Renal cortex interstitium (tissue), 11 donors: ENCODE data around the gene KRT10. TPM values are rescaled to one million over a fixed set of nuclear protein-coding genes. Genes with fewer than 3 reads are reported as not detected.
A peak's percentile ranks its signal among the peaks of the same experiment; 100 is the strongest.

Experiments used
- DNase-seq, 11 donors: peaks; one replicate each; pipeline ENCODE4 v3.0.0-alpha.2; 2013; ENCODE audit warnings: low read depth in 9 of 11, low spot score in 4 of 11; ENCODE audit errors: extremely low read depth in 1 of 11
- polyA plus RNA-seq, 3 donors: library from polyadenylated mRNA; unstranded; fragments of 120-200 nt; gene quantifications; one replicate each; pipeline ENCODE4 v1.2.1, GENCODE V29; 2013; ENCODE audit not compliant: insufficient read length in 3 of 3

Gene KRT10
- polyA plus RNA-seq, 3 donors, result 47.1 to 49.5 (median 48.5) TPM

GRCh38 chr17:40779181-40779909, 43.1 kb downstream of the KRT10 start:
- DNase-seq, result peak in 1 of 11 donors; percentile 9

DNA sequence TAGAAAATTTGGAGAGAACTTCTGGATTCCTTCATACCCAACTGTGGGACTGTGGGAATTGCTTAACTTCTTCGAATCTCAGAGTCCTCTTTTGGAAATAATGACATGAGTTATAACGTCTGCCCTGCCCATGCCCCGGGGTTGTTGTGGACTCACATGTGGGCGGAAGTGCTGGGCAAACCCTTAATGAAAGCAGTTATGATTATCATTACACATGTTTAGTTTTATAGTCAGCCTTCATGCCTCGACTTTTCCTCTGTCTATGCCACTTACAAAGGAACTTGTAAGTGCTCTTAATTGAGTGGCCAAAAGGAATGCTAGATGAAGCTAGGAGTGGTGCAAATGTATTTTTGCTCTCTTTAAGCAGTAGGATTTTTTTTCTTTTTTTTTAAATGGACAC, 44.0 kb downstream of the KRT10 start:
- DNase-seq, result no peak

- no peak for DNase-seq
These were observed 44.4 kb downstream of the KRT10 start for GRCh38 chr17:40777971-40778370.

- no peak for DNase-seq
These were observed 45.0 kb downstream of the KRT10 start for GRCh38 chr17:40777459-40777858.

GRCh38 chr17:40775945-40776344, 46.5 kb downstream of the KRT10 start:
- DNase-seq, result peak in 2 of 11 donors; percentile 11 to 20

DNA sequence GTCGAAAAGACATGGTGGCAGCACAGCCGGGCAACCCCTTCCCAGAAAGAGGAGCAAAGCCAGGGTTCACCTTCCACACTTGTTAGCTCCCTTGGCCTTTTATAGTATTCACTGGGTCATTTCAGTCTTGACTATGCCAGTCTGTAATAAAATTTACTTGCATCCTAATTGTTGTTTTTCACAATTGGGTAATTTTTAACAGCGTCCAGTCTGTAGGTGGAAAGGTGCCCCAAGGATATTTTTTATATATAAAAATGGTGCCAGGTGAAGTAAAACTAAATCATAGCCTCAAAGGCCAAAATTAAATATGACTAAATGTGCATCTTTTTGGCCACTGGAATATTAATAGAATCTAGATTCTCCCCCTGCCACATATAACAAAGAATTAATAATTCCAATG, 50.3 kb downstream of the KRT10 start, which contains the start of gene KRT26:
TSS of gene KRT26 (minus strand) at position 101 of the 400 bp plus-strand sequence. CDS start at position 13, 88 bp downstream.
- DNase-seq, result no peak

Other genes starting within 250 kb of the KRT10 start
- gene SMARCE1, start 174.8 kb downstream of the KRT10 start, polyA plus RNA-seq, result 100 to 1,000 TPM; 236 to 258 (median 256) TPM
- gene KRT222, start 157.4 kb downstream of the KRT10 start, polyA plus RNA-seq, result under 1 TPM; 0.06 to 0.21 (median 0.17) TPM
- not detected for gene KRT24, start 118.9 kb downstream of the KRT10 start, polyA plus RNA-seq
- under 1 TPM in 1 of 3 donors, not detected in 2; 0.09 TPM for gene KRT25, start 67.3 kb downstream of the KRT10 start, polyA plus RNA-seq
- not detected for gene KRT26, start 50.4 kb downstream of the KRT10 start, polyA plus RNA-seq
- gene KRT27, start 40.1 kb downstream of the KRT10 start, polyA plus RNA-seq, result not detected
- gene KRT28, start 22.7 kb downstream of the KRT10 start, polyA plus RNA-seq, result not detected
- gene KRT12, start 44.6 kb upstream of the KRT10 start, polyA plus RNA-seq, result not detected
- gene KRT20, start 62.6 kb upstream of the KRT10 start, polyA plus RNA-seq, result under 1 TPM in 2 of 3 donors, not detected in 1; 0.11 to 0.19 TPM
- 1 to 10 TPM in 1 of 3 donors, under 1 TPM in 2; 0.80 to 1.4 (median 0.94) TPM for gene KRT23, start 115.0 kb upstream of the KRT10 start, polyA plus RNA-seq
- gene KRT39, start 144.3 kb upstream of the KRT10 start, polyA plus RNA-seq, result not detected
- gene KRT40, start 161.7 kb upstream of the KRT10 start, polyA plus RNA-seq, result not detected
- gene KRTAP3-3, start 171.6 kb upstream of the KRT10 start, polyA plus RNA-seq, result not detected
- gene KRTAP3-2, start 177.3 kb upstream of the KRT10 start, polyA plus RNA-seq, result not detected
- not detected for gene KRTAP3-1, start 186.5 kb upstream of the KRT10 start, polyA plus RNA-seq
- not detected for gene KRTAP1-5, start 204.6 kb upstream of the KRT10 start, polyA plus RNA-seq
- gene KRTAP1-4, start 207.6 kb upstream of the KRT10 start, polyA plus RNA-seq, result not detected
- not detected for gene KRTAP1-3, start 212.3 kb upstream of the KRT10 start, polyA plus RNA-seq
- not detected for gene KRTAP1-1, start 218.8 kb upstream of the KRT10 start, polyA plus RNA-seq
- not detected for gene KRTAP2-1, start 224.7 kb upstream of the KRT10 start, polyA plus RNA-seq
- not detected for gene KRTAP2-2, start 232.6 kb upstream of the KRT10 start, polyA plus RNA-seq
- gene KRTAP2-3, start 237.5 kb upstream of the KRT10 start, polyA plus RNA-seq, result not detected
- not detected for gene KRTAP2-4, start 243.3 kb upstream of the KRT10 start, polyA plus RNA-seq